Subcutaneous adipose tissue (tissue), 4 donors: ENCODE results near the gene NR1H2. TPM values are rescaled to one million over a fixed set of nuclear protein-coding genes. Genes with fewer than 3 reads are reported as not detected.

Source experiments
- total RNA-seq, 4 donors: library from RNA; depleted of rRNA; stranded (reverse); fragments of >200 nt; gene quantifications; one replicate each; pipeline ENCODE4 v1.1.0, GENCODE V29; 2016
- TF ChIP-seq, protein P1 (sequence below): fragments of 450-650 bp; IDR thresholded peaks from one replicate; pipeline ENCODE4 v1.5.1; 2016; ENCODE audit warnings: low read depth, mild to moderate bottlenecking, control low read depth, antibody characterized with exemption, moderate library complexity

NR1H2 gene
- total RNA-seq, 4 donors from 2014 or later, result 39.9 to 95.9 (median 75.3) TPM

DNA sequence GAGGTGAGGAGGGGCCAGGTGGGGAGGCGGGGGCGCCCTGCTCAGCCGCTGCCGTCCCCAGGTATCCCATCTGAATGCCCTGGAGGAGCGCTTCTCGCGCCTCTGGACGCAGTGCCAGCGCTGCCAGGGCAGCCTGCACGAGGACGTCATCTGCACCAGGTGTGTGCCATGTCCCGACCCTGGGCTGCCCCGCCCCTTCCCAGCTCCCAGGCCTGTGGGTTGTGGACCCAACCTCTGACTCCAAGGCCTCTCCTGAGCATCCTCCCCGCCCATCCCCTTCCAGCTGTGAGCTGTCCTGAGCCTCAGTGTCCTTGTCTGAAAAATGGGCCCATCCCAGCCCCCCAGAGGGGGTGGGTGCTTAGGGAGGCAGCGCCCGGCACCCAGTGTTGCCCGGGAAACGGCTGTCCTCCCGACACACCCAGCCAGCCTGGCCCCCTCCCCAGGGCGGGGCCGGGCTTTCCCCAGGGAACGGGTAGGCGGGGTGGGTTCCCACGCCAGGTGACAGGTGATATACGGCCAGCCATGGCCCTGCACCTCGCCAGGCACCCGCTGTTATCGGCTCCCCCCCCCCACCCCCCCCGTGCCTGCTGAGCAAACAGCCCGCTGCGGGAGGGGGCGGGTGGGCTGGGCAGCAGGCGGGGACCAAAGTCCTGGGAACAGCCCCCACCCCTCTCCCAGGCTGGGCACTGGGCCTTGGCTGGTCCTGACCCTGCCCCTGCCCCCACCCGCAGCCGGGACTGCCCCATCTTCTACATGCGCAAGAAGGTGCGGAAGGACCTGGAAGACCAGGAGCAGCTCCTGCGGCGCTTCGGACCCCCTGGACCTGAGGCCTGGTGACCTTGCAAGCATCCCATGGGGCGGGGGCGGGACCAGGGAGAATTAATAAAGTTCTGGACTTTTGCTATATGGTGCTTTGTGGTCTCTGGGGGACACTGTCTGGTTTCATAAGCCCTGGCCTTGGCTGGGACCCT is 41.1 kb downstream of the NR1H2 start:
- TF ChIP-seq, protein P1, sequence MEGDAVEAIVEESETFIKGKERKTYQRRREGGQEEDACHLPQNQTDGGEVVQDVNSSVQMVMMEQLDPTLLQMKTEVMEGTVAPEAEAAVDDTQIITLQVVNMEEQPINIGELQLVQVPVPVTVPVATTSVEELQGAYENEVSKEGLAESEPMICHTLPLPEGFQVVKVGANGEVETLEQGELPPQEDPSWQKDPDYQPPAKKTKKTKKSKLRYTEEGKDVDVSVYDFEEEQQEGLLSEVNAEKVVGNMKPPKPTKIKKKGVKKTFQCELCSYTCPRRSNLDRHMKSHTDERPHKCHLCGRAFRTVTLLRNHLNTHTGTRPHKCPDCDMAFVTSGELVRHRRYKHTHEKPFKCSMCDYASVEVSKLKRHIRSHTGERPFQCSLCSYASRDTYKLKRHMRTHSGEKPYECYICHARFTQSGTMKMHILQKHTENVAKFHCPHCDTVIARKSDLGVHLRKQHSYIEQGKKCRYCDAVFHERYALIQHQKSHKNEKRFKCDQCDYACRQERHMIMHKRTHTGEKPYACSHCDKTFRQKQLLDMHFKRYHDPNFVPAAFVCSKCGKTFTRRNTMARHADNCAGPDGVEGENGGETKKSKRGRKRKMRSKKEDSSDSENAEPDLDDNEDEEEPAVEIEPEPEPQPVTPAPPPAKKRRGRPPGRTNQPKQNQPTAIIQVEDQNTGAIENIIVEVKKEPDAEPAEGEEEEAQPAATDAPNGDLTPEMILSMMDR, result no peak

DNA sequence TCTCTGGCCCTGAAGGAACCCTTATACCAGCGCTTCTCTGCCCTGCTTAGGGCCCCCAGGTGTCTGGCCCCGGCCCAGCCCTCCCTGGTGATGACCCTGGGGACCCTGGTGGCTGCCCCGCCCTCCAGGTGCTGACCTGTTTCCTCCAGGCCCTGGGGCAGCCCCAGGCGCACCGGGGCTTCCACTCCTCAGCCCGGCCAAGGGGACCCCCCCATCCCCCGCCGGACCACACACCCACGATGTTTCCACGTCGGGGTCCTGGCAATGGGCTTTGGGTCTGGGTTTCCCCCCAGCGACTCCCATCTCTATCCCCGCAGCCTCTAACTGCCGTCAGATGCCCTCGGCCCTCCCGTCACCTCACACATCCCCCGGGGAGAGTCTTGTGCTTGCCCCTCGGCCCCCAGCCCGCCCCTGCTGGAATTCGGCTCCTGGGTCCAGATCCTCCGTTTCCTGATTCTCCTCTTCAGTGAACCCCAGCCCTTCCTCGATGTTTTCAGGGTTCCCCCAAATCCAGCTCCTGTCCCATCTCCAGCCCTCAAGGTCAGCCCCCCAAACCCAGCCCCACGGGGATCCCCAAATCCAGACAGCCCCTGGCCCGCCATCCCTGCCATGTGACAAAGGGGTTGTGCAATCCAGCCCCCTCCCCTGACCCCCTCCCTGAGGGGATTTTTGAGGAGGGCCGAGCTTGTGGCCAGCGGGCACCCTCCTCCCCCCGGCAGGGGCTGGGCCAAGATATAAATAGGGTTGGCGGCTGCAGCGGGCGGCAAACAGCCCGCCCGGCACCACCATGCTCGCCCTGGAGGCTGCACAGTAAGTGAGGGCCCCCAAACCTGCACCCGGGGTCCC is 42.1 kb downstream of the NR1H2 start, which contains the start of gene SPIB:
SPIB (plus strand) TSS at position 763 of the 846 bp plus-strand sequence; CDS start at position 788, 25 bp downstream.
- TF ChIP-seq, protein P1, result no peak

DNA sequence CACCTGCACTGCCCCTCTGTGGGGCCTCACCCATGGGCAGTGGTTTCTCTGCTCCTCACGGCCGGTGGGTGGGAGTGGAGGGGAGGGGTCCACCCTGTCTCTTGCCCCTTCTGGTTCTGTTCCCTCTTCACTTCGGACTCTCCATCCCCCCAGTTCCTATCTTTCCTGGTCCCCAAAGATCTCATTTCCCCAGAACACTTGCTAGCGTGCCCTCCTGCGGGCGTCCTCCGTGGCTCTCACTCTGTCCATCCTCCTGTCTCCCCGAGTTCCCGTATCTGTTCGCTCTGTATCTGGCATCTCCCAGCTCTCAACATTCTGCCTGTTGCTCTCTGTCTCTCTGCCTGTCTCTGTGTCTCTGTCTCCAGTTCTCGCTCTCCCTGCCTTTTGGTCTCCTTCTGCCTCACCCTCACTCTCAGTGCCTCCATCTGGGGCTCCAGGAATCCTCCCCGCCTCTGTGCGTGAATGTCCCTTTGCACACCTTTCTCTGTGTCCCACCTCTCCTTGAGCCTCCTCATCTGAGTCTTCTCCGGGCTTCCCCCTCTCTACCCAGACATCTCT is 42.8 kb downstream of the NR1H2 start:
- TF ChIP-seq, protein P1, result no peak

DNA sequence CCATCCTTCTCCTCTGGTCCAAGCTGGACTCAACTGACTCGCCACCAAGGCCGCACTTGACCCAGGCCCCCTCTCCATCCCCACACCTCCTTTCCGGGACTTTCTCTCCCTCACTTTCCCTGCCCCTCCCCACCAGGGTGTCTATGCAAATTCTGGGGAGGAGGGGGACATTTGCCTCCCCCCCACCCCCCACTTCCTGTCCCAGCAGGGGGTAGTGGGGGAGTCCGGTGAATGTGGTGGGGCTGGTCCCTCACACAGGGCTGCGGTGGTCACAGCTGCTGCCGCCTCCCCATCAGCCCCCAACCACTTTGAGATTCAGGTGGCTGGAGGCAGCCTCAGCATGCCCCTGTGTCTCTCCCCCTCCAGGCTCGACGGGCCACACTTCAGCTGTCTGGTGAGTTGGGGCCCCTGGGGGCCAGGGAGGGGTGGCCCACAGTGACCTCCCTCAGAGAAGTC is 43.4 kb downstream of the NR1H2 start:
- TF ChIP-seq, protein P1, result no peak

DNA sequence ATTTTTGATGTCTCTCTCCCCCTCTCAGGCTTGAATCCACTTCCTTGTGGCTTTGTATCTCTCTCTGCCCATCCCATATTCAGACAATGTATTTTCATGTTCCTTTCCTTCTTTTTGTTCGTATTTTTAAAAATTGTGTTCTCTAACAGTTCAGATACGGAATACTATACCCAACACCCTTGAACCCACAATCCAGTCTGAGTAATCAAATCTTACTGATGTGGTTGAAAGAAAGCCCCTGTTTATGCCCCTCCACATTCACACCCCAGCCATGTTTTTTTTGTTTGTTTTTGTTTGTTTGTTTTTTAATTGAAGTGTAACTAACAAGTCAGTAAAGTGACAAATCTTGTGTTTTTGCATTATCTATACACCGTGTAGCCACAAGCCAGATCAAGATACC is 43.9 kb downstream of the NR1H2 start:
- TF ChIP-seq, protein P1, result no peak

DNA sequence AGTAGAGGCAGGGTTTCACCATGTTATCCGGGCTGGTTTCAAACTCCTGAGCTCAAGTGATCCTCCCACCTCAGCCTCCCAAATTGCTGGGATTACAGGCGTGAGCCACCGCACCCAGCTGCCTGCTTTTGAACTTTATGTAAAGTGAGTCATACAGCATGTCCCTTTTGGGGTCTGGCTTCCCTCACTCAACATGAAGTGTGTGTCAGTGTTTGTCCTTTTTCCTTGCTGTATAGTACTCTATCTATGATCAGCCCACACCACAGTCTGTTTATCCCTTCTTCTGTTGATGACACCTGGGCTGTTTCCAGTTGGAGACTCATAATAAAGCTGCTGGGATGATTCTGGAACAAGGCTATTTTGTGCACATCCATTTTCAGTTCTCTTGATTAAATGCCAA is 44.6 kb downstream of the NR1H2 start:
- TF ChIP-seq, protein P1, result no peak
